Activated CD4-positive, alpha-beta T cell treated with anti-CD3 and anti-CD28 coated beads, Interleukin-2, Interleukin-6, amounts not matched to agents 100 ng/mL and 50 ng/mL, durations not matched to agents 16 hours and 8 hours (primary cell): Measurements from ENCODE around the gene CEP295NL.
"Not testable (repeated sequence)": the region's sequence is repeated elsewhere in the genome, so short reads cannot be mapped to it uniquely, and the experiment has no call there.

ENCODE experiments used
- DNase-seq: peaks from one replicate; pipeline ENCODE4 v3.0.0-alpha.2; 2020

CEP295NL gene

GRCh38 chr17:78903101-78903779 lies at the start of gene CEP295NL:
Gene CEP295NL, minus strand, starts transcription at chr17:78903201. Its CDS starts 1,373 bp downstream, at chr17:78901828.
- DNase-seq: peak; percentile 35

- no peak for DNase-seq
Measured at GRCh38 chr17:78952706-78953105, 49.7 kb upstream of the CEP295NL start.

- DNase-seq: no peak
Measured at GRCh38 chr17:78951967-78952551, 49.1 kb upstream of the CEP295NL start.

GRCh38 chr17:78950870-78951269 lies 47.9 kb upstream of the CEP295NL start:
- no peak for DNase-seq

GRCh38 chr17:78947235-78948149 lies 44.5 kb upstream of the CEP295NL start:
- no peak for DNase-seq

GRCh38 chr17:78946631-78947030 lies 43.6 kb upstream of the CEP295NL start:
- no peak for DNase-seq

- DNase-seq: no peak
Measured at GRCh38 chr17:78946131-78946530, 43.1 kb upstream of the CEP295NL start.

- not testable (repeated sequence) for DNase-seq
Measured at GRCh38 chr17:78945455-78945854, 42.5 kb upstream of the CEP295NL start.

- DNase-seq: no peak
Measured at GRCh38 chr17:78944956-78945355, 42.0 kb upstream of the CEP295NL start.

- DNase-seq: no peak
Measured at GRCh38 chr17:78944026-78944425, 41.0 kb upstream of the CEP295NL start.

- no peak for DNase-seq
Measured at GRCh38 chr17:78940708-78941107, 37.7 kb upstream of the CEP295NL start.

- no peak for DNase-seq
Measured at GRCh38 chr17:78940258-78940657, 37.3 kb upstream of the CEP295NL start.

- no peak for DNase-seq
Measured at GRCh38 chr17:78939615-78940014, 36.6 kb upstream of the CEP295NL start.

GRCh38 chr17:78937561-78937960 lies 34.6 kb upstream of the CEP295NL start:
- DNase-seq: no peak

- DNase-seq: no peak
Measured at GRCh38 chr17:78935419-78936323, 32.7 kb upstream of the CEP295NL start.

GRCh38 chr17:78934681-78935418 lies 31.8 kb upstream of the CEP295NL start:
- DNase-seq: no peak

GRCh38 chr17:78933959-78934568 lies 31.1 kb upstream of the CEP295NL start:
- DNase-seq: no peak

- peak; percentile 83 for DNase-seq
Measured at GRCh38 chr17:78933025-78933958, 30.3 kb upstream of the CEP295NL start.

- no peak for DNase-seq
Measured at GRCh38 chr17:78929908-78930775, 27.1 kb upstream of the CEP295NL start.
